Esophagus muscularis mucosa (tissue), 4 donors: Measurements from ENCODE around the gene PLXNA4. TPM values are rescaled to one million over a fixed set of nuclear protein-coding genes. Genes with fewer than 3 reads are reported as not detected.

Experiments used
- DNase-seq: peaks from one replicate; pipeline ENCODE4 v3.0.0-alpha.2; 2017; ENCODE audit errors: extremely low spot score
- H3K27ac ChIP-seq, 4 donors: fragments of 200-600 bp; sonication (generic); replicated peaks in 1 of 4; 1 replicate in 3 of 4; 2 replicates in 1 of 4; pipeline ENCODE4 v1.5.1; 2016 to 2019; ENCODE audit warnings: mild to moderate bottlenecking in 1 of 4
- H3K27me3 ChIP-seq, 4 donors: fragments of 200-600 bp; sonication (generic); one replicate each; pipeline versions ENCODE4 v1.5.1 to v1.6.0; 2016 to 2019
- H3K36me3 ChIP-seq, 4 donors: fragments of 200-600 bp; sonication (generic); one replicate each; pipeline ENCODE4 v1.5.1; 2016 to 2019
- H3K4me1 ChIP-seq, 4 donors: fragments of 200-600 bp; sonication (generic); one replicate each; pipeline ENCODE4 v1.5.1; 2016 to 2019
- H3K4me3 ChIP-seq, 4 donors: fragments of 200-600 bp; sonication (generic); 1 replicate in 2 of 4; 2 replicates in 2 of 4; pipeline ENCODE4 v1.5.1; 2016 to 2019; ENCODE audit warnings: mild to moderate bottlenecking in 4 of 4, moderate library complexity in 1 of 4
- H3K9me3 ChIP-seq, 4 donors: fragments of 200-600 bp; sonication (generic); 1 replicate in 3 of 4; 2 replicates in 1 of 4; pipeline ENCODE4 v1.5.1; 2016 to 2019
- CTCF ChIP-seq, 3 experiments: fragments of 200-600 bp in 2 of 3; fragments of 450-650 bp in 1 of 3; sonication (generic) in 2 of 3; IDR thresholded peaks; one replicate each; pipeline ENCODE4 v1.5.1; 2017 to 2019; ENCODE audit warnings: antibody characterized with exemption in 3 of 3, mild to moderate bottlenecking in 2 of 3, moderate library complexity in 1 of 3
- EP300 ChIP-seq: sonication (generic); formaldehyde crosslinking; IDR thresholded peaks from one replicate; pipeline ENCODE4 v1.6.1; 2017; ENCODE audit warnings: antibody characterized with exemption
- POLR2A ChIP-seq: fragments of 450-650 bp; IDR thresholded peaks from one replicate; pipeline ENCODE4 v1.6.1; 2017; ENCODE audit warnings: antibody characterized with exemption, moderate library complexity, mild to moderate bottlenecking, low read depth
- POLR2AphosphoS5 ChIP-seq, 2 donors: sonication (generic); formaldehyde crosslinking; IDR thresholded peaks; one replicate each; pipeline ENCODE4 v1.6.1; 2017; ENCODE audit warnings: antibody characterized with exemption in 2 of 2
- WGBS: methylation state at CpG from one replicate; pipeline ENCODE4 v1.1.5; 2018; 5-methylcytosine and 5-hydroxymethylcytosine counted together
- intact Hi-C: fragments of 100-400 bp; cut with DNase I; formaldehyde crosslinking; loops from one replicate; pipeline ENCODE4 v1.15.1; 2023
- total RNA-seq, 4 donors: library from RNA; depleted of rRNA; stranded (reverse); fragments of >200 nt; gene quantifications; one replicate each; pipeline versions ENCODE4 v1.1.0 to v1.2.1, GENCODE V29; 2016

The PLXNA4 gene
- total RNA-seq, 4 donors from 2014 or later, result 5.0 to 9.5 (median 6.6) TPM

- H3K9me3 ChIP-seq, result no peaks in the 10 kb centered on the region
- no peaks in the 10 kb centered on the region for H3K27me3 ChIP-seq
- H3K27ac ChIP-seq, result no peak overlapping the region
- H3K4me1 ChIP-seq, result no peaks in the 10 kb centered on the region
- no peak for DNase-seq
- TF ChIP-seq CTCF (IDR thresholded peaks at IDR 0.05) (no peak), POLR2AphosphoS5 (IDR thresholded peaks at IDR 0.05) (no peak), POLR2A (no peak), EP300 (no peak)
- peaks cover 0 to 14% (median 0%) of the 10 kb centered on the region in 4 donors for H3K36me3 ChIP-seq
- intact Hi-C loops, result no loop called here
- H3K4me3 ChIP-seq, result no peak overlapping the region
- 77% methylated on average over 8 of the region's 8 CpGs for WGBS
Observed at GRCh38 chr7:132296820-132297219, 279.4 kb downstream of the PLXNA4 start.

GRCh38 chr7:132295175-132295574 is 281.1 kb downstream of the PLXNA4 start:
- no peaks in the 10 kb centered on the region for H3K27me3 ChIP-seq
- no peaks in the 10 kb centered on the region for H3K4me1 ChIP-seq
- peaks cover 0 to 14% (median 0%) of the 10 kb centered on the region in 4 donors for H3K36me3 ChIP-seq
- 68% methylated on average over 3 of the region's 3 CpGs for WGBS
- no peak overlapping the region for H3K4me3 ChIP-seq
- TF ChIP-seq EP300 (no peak), POLR2A (no peak), CTCF (IDR thresholded peaks at IDR 0.05) (no peak), POLR2AphosphoS5 (IDR thresholded peaks at IDR 0.05) (no peak)
- no peaks in the 10 kb centered on the region for H3K9me3 ChIP-seq
- intact Hi-C loops, result no loop called here
- DNase-seq, result no peak
- no peak overlapping the region for H3K27ac ChIP-seq

- intact Hi-C loops, result no loop called here
- TF ChIP-seq CTCF (IDR thresholded peaks at IDR 0.05) (no peak), POLR2A (no peak), POLR2AphosphoS5 (IDR thresholded peaks at IDR 0.05) (no peak), EP300 (no peak)
- Histone ChIP-seq H3K36me3 (peaks cover 0 to 11% (median 0%) of the 10 kb centered on the region in 4 donors), H3K27me3 (no peaks in the 10 kb centered on the region), H3K4me3 (no peak overlapping the region), H3K9me3 (no peaks in the 10 kb centered on the region), H3K27ac (no peak overlapping the region), H3K4me1 (no peaks in the 10 kb centered on the region)
- 69% methylated on average over 4 of the region's 4 CpGs for WGBS
- DNase-seq, result no peak
Observed at GRCh38 chr7:132292803-132293202, 283.5 kb downstream of the PLXNA4 start.

GRCh38 chr7:132291481-132291880 is 284.8 kb downstream of the PLXNA4 start:
- 93% methylated on average over 1 of the region's 1 CpG for WGBS
- no peak overlapping the region for H3K27ac ChIP-seq
- no peaks in the 10 kb centered on the region for H3K27me3 ChIP-seq
- intact Hi-C loops, result no loop called here
- peaks cover 0 to under 1% (median 0%) of the 10 kb centered on the region in 4 donors for H3K36me3 ChIP-seq
- no peak for TF ChIP-seq CTCF (IDR thresholded peaks at IDR 0.05)
- no peak for DNase-seq
- H3K4me1 ChIP-seq, result no peaks in the 10 kb centered on the region
- no peak overlapping the region for H3K4me3 ChIP-seq
- H3K9me3 ChIP-seq, result no peaks in the 10 kb centered on the region

GRCh38 chr7:132290021-132290420 is 286.2 kb downstream of the PLXNA4 start:
- H3K4me1 ChIP-seq, result no peaks in the 10 kb centered on the region
- intact Hi-C loops, result no loop called here
- no peak overlapping the region for H3K27ac ChIP-seq
- no peak for TF ChIP-seq CTCF (IDR thresholded peaks at IDR 0.05)
- H3K4me3 ChIP-seq, result no peak overlapping the region
- 65% methylated on average over 5 of the region's 5 CpGs for WGBS
- H3K9me3 ChIP-seq, result no peaks in the 10 kb centered on the region
- no peaks in the 10 kb centered on the region for H3K27me3 ChIP-seq
- DNase-seq, result no peak
- no peaks in the 10 kb centered on the region for H3K36me3 ChIP-seq
